Stomach (tissue), 4 donors: Measurements from ENCODE around the gene TIGD3.

Source experiments
- POLR2A ChIP-seq, 4 donors: fragments of 450-650 bp; IDR thresholded peaks; one replicate each; pipeline ENCODE4 v1.6.1; 2016; ENCODE audit warnings: antibody characterized with exemption in 4 of 4, control low read depth in 2 of 4, mild to moderate bottlenecking in 1 of 4, moderate library complexity in 1 of 4
- TF ChIP-seq, protein P1 (sequence below), 7 experiments: fragments of 450-650 bp in 4 of 7; fragments of 200-600 bp in 3 of 7; sonication (generic) in 3 of 7; IDR thresholded peaks; one replicate each; pipeline ENCODE4 v1.5.1; 2016 to 2019; ENCODE audit warnings: antibody characterized with exemption in 7 of 7, control low read depth in 2 of 7, mild to moderate bottlenecking in 1 of 7

DNA sequence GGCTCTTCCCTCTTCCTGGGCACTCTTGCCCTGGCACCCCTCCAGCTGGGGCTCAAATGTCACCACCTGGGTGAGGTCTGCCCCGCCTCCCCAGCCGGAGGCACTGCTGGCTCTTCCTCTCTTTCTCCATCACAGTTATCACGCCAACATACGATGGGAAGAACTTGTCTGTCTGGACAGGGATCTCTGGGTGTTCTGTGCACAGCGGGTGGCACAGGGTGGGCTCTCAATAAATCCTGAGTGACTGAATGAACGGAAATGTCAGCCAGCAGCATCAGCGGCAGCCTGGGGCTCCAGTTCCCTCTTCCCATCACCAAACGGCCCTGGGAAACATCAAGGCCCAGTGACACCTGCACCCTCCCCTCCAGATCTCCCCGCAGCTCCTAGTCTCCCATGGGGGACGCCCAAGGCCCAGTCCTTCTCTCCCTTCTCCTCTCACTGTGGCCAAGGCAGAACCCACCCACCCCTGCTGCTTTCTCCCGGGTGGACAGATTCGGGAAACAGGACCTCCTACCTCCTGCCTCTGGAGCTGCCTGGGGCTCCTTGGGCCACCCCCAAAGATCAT lies 28.3 kb downstream of the TIGD3 start:
- TF ChIP-seq, protein P1, sequence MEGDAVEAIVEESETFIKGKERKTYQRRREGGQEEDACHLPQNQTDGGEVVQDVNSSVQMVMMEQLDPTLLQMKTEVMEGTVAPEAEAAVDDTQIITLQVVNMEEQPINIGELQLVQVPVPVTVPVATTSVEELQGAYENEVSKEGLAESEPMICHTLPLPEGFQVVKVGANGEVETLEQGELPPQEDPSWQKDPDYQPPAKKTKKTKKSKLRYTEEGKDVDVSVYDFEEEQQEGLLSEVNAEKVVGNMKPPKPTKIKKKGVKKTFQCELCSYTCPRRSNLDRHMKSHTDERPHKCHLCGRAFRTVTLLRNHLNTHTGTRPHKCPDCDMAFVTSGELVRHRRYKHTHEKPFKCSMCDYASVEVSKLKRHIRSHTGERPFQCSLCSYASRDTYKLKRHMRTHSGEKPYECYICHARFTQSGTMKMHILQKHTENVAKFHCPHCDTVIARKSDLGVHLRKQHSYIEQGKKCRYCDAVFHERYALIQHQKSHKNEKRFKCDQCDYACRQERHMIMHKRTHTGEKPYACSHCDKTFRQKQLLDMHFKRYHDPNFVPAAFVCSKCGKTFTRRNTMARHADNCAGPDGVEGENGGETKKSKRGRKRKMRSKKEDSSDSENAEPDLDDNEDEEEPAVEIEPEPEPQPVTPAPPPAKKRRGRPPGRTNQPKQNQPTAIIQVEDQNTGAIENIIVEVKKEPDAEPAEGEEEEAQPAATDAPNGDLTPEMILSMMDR (IDR thresholded peaks at IDR 0.05), result no peak
- no peak for TF ChIP-seq POLR2A (IDR thresholded peaks at IDR 0.05)
